ENCODE results near the gene DENND2A.

DNA sequence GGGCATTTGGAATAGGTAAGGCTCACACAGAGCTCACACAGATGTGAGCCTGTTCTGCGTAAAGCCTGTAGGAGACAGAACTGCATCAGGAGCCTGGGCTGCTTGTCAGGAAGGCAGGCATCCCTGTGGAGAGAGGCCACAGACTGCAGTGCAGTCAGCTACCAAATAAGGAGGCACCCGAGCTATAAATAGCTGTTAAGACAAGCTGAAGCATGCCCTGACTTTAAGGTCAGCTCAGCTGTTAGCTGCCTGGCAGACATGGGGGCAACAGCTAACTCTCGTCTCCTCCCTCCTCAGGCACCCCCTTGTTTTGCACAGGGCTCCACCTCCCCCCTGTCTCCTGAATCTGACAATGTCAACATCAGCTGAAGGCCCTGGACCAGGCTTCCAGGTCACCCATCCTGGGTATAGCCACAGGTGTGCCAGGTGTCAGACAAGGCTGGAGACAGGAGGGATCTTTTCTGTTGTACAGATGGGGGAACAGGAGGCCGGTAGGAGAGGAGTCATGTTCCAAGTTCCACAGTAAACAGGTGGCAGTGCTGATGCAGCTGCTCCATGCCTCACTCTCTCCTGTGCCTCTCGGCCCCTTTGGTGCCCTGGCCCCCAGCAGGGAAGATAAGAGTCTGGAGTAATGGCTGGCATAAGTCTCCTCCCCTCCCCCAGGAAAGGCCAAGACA is 133.7 kb downstream of the DENND2A start:
- TF ChIP-seq, protein P1, sequence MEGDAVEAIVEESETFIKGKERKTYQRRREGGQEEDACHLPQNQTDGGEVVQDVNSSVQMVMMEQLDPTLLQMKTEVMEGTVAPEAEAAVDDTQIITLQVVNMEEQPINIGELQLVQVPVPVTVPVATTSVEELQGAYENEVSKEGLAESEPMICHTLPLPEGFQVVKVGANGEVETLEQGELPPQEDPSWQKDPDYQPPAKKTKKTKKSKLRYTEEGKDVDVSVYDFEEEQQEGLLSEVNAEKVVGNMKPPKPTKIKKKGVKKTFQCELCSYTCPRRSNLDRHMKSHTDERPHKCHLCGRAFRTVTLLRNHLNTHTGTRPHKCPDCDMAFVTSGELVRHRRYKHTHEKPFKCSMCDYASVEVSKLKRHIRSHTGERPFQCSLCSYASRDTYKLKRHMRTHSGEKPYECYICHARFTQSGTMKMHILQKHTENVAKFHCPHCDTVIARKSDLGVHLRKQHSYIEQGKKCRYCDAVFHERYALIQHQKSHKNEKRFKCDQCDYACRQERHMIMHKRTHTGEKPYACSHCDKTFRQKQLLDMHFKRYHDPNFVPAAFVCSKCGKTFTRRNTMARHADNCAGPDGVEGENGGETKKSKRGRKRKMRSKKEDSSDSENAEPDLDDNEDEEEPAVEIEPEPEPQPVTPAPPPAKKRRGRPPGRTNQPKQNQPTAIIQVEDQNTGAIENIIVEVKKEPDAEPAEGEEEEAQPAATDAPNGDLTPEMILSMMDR (IDR thresholded peaks at IDR 0.05; ENCODE audit: low read length), result no peak
- no peak for TF ChIP-seq EZH2 (IDR thresholded peaks at IDR 0.05; ENCODE audit: borderline replicate concordance, low read length)

Data from OCI-LY1 (cell line).